Measurements from ENCODE around the gene CDH16.
"Not testable (repeated sequence)": the region's sequence is repeated elsewhere in the genome, so short reads cannot be mapped to it uniquely, and the experiment has no call there.

The CDH16 gene

DNA sequence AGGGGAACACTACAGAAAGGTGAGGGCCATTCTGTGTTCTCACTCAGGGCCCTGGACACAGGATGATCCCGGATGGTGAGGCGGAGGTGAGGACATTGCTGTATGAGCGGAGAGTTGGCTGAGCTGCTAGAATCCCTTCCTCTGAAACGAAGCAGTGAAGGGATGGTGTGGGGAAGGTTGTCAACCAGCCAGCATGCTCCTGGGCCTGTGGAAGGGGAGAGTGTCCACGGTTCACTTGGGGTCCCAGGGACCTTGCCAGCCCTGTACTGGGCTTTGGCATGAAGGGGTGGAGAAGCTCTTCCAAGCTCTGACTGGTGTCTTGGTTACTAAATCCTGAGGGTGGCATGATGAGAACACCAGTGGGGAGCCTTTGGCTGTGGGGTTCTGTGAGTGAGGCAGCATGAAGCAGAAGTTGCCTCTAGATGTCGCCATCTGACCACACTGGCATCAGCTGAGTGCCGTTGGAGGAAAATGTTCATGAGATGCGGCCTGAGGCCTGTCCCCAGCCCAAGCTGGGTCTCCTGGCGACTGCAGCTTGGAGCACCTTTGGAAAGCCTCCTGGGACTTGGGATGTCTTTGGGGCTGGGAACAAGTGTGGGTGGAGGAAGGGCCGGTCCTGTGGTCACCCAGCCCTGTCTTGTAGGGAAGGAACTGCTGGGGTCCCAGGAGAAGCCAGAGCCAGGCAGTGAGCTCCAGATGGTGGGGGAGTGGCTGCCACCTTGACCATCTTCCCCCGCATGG lies 23.6 kb downstream of the CDH16 start:
- peak; percentile 24 for DNase-seq

DNA sequence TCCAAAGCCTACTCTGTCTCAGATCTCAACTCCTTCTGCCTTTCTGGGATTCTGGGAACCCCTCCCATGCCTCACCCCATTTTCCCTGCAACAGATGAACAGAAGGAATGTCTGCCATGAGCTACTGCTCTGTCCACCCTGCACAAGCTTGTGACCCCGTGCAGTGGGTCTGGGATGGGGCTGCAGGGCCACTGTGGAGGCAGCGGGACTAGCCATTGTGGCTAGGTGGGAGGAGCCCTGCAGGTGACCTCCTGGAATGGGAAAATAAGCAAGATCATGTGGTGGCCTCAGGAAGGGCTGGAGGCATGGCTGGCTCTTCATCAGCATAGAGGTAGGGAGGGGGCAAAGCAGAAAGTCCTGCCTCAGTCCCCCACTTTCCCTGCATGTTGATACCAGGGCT lies 24.6 kb downstream of the CDH16 start:
- no peak for DNase-seq

DNA sequence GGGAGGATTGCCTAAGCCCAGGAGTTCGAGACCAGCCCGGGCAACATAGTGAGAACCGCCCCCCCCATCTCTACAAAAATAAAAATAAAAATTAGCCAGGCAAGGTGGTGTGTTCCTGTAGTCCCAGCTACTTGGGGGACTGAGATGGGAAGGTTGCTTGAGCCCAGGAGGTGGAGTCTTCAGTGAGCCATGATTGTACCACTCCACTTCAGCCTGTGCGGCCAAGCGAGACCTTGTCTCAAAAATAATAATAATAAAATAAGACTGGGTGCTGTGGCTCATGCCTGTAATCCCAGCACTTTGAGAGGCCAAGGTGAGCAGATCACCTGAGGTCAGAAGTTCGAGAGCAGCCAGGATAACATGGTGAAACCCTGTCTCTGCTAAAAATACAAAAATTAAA lies 26.9 kb downstream of the CDH16 start:
- no peak for DNase-seq

DNA sequence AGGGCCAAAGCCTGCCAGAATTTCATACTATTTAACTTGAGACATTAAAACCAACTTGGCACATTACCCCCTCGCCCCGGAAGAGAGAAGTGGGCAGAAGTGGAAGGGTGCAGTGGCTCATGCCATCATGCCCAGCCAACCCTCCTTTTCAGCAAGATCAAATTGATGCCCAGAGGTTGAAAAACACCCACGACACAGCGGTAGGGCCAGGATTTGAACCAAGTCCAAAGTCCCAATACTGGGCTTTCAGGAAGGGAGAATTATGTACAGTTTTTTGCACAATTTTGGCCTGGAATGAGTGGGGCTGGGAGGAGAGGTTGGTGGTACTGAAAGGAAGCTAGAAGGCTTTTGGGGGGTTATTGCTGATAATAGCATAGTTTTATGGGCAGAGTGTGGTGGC lies 27.3 kb downstream of the CDH16 start:
- DNase-seq = no peak

DNA sequence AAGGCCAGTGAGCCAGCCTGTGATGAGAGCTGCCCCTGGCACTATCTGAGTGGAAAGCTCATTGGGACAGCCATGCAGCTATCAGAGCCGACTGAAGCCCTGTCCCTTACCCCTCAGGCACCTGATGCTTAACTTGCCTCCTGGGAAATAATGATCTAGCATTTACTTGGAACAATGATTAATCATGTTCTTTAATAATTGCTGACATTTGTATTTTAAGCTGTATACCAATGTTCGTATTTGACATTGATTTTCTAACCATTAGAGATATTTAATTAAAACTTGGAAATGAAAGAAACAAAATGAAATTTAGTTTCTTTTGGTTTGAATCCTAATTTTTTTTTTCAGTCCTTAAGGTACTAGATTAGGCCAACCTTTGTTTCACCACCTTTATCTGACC lies 27.9 kb downstream of the CDH16 start:
- DNase-seq = no peak

DNA sequence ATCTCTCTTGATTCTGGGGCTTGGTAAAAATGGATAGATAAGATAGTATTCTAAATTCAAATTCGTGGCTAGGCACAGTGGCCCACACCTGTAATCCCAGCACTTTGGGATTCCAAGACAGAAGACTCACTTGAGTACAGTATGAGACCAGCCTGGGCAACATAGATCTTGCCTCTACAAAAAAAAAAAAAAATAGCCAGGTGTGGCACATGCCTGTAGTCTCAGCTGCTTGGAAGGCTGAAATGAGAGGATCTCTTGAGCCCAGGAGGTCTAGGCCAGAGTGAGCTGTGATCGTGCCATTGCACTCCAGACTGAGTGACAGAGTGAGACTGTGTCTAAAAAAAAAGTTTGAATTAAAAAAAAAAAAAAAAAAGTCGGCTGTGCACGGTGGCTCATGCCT lies 29.1 kb downstream of the CDH16 start:
- no peak for DNase-seq

DNA sequence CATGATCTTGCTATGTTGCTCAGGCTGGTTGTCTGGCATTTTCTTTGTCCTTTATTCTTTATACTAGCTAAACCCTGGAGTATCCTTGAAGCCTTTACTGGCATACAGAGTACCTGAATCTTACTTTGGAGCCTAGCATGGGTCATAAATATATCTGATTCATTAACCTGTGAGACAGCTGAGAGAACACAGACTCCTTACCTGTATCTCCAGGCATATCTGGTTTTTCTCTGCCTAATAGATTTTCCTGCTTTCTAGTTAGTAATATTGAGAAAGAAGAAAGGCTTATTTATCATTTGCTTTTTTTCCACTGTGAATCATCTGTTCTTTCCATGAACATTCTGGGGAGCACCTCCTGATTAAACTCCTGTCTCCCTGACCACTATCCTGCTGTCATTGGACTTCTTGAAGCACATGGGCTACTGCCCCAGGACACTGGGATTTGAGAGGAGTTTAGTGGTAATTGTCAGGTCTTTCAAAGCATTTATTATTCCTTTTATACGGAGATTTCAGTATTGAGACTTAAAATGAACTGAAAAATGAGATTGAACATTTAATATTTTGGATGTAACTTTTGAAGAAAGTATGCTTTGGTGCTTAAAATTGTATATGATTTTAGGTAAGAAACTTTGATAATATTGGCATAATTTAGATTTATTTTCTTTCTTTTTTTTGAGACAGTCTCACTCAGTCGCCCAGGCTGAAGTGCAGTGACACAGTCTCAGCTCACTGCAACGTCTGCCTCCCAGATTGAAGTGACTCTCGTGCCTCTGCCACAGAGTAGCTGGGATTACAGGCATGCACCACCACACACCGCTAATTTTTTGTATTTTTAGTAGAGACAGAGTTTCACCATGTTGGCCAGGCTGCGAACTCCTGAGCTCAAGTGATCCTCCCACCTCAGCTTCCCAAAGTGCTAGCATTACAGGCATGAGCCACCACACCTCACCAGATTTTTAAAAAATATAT lies 29.8 kb downstream of the CDH16 start:
- DNase-seq = no peak

DNA sequence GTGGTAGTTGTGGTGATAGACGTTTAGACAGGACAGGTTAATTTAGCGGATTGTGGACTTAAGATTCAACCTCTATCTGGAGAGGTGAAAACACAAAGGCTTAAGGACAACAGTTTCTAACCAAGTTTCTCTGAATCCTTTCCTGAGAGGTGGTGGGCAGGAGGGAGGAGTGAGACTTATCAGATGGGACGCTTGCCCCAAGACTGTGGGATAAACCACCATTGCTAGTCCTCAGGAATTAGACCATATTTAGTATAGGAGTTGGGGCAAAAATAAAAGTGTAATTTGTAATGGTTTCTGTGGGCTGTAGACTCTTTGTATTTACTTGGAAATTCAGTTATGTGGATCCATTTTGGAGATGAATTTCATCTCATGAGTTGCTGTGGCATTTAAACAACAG lies 31.8 kb downstream of the CDH16 start:
- DNase-seq = no peak

DNA sequence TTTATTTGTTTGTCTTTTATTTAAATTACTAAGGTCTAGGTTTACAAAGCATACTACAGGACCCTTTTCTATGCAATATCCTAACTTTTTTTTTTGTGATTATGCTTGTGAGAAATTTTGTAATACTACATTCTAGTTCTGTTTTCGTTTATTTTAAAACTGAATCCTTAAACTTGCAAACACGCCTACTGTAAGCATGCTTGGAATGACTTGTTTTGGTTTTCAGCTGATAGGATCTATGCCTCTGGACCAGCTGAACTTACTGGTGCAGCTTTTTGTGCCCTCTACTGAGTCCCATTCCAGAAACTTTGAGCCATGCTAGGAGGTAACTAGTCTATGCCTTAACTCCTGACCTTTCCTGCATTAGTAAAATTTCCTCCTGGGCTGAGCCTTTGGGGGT lies 32.4 kb downstream of the CDH16 start:
- no peak for DNase-seq

DNA sequence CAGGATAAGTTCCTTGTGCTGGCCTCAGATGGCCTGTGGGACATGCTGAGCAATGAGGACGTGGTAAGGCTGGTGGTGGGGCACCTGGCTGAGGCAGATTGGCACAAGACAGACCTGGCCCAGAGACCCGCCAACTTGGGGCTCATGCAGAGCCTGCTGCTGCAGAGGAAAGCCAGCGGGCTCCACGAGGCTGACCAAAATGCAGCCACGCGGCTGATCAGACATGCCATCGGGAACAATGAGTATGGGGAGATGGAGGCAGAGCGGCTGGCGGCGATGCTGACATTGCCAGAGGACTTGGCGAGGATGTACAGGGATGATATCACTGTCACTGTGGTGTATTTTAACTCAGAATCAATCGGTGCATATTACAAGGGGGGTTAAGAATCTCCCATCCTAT lies 33.2 kb downstream of the CDH16 start:
- DNase-seq = no peak

DNA sequence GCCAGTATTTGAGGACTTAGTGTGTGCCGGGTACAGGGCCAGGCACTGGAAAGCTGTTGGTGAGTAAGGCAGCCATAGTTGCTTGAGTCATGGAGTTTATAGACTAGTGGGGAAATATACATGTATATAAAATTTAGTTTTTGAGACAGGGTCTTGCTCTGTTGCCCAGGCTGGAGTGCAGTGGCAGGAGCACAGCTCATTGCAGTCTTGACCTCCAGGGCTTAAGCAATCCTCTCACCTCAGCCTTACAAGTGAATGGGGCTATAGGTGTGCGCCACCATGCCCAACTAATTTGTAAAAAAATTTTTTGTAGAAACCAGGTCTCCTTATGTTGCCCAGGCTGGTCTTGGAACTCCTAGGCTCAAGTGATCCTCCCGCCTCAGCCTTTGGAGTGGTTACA lies 36.0 kb downstream of the CDH16 start:
- no peak for DNase-seq

DNA sequence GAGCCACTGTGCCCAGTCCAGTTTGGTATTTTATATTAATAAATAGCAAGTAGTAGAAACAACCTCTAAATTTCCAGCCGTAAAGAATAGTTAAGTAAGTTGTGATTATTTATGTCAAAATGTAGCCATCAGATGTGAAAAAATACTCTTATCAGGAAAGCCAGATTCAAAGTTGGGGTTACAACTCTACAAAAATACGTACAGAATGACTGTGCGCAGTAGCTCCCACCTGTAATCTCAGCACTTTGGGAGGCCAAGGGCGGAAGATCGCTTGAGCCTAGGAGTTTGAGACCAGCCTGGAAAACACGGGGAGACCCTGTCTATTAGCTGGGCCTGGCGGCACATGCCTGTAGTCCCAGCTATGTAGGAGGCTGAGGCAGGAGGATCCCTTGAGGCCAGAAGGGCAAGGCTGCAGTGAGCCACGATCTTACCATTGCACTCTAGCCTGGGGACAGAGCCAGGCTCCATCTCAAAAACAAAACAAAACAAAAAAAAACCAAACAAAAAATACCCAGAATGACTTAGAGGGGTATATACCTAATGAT lies 36.6 kb downstream of the CDH16 start:
- no peak for DNase-seq

DNA sequence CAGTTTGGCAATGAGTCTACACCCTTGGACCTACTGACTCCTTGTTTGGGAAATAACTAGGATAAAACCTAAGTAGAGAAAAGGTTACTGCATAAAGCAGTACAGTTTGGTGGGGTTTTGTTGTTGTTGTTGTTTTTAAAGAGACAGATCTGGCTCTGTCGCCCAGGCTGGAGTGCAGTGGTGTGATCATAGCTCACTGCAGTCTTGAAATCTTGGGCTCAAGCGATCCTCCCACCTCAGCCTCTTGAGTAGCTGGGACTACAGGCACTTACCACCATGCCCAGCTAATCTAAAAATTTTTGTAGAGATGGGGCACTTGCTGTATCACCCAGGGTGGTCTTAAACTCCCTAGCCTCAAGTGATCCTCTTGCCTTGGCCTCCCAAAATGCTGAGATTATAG lies 37.1 kb downstream of the CDH16 start:
- DNase-seq = no peak

DNA sequence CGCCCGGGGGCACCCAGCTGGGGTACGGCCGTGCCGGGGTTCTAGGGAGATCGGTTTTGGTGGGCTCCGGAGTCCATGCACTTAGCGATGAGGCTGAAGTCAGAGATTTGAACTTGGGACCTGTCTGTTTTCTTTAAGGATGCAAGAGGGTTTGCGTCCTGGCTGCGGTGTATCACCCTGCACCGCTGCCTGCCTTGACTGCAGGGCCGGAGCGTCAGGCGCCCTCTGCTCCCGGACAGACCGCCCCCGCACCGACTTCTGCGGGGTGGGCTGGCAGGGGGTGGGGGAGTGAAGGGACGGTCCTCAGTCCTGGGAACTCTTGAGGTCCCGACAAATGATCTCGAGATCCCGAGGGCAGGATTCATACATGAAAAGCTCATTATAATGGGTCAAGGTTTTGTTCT lies 37.7 kb downstream of the CDH16 start:
- DNase-seq = no peak

DNA sequence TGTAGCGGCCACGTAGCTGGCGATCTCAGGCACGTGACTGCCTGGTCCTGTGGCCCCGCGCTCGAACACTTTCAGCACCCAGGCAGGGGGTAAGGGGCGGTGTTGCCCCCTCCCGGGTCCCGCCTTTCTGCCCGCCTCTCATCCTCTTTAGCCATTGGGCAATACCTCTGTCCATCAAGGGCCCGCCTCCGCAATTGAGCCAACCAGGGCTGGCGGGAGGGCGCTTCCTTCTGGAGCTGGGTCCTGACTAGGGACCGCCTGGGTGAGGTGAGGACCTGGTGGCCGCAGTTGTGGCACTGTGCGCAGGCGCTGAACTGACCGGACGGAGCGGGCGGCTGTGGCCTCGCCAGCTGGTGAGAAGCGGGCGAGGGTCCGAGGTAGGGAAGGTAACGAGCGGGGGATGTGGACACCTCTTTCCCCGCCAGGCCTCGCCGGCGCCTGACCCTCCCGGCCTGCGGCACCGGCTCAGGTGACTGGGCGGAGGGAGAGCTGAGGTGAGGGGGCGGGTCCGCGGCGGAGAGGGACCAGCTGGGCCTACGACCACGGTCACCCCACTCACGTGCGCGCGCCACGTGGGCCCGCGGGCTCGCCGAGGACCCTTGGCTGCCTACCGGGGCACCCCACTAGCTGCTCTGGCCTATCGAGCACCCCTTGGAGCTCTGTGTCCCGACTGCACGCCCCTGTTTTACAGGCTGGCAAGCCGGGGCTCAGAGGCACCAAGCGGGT lies 38.2 kb downstream of the CDH16 start, which contains the start of gene PDP2:
TSS of gene PDP2 (plus strand) at position 228 of the 726 bp plus-strand sequence. CDS start 3,770 bp downstream, outside the sequence.
- DNase-seq = peak; percentile 66

DNA sequence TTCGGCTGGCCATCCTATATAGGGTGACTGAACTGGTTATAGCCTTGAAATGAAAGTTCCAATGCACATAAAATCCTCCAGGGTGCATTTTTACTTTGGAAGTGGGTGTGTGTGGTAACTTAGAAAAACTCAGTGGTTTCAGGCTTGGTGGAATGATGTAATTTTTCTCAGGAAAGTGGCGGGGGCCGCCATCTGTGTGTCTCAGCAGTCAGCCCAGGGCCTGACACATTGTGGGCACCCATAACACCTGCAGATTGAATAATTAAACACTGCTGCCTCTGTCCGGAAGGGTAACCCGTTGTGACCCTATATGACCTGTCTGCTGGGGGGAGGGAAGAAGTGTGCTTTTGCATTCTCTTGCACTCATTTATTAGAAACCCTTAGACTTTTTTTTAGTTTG lies 40.6 kb downstream of the CDH16 start:
- DNase-seq = no peak

DNA sequence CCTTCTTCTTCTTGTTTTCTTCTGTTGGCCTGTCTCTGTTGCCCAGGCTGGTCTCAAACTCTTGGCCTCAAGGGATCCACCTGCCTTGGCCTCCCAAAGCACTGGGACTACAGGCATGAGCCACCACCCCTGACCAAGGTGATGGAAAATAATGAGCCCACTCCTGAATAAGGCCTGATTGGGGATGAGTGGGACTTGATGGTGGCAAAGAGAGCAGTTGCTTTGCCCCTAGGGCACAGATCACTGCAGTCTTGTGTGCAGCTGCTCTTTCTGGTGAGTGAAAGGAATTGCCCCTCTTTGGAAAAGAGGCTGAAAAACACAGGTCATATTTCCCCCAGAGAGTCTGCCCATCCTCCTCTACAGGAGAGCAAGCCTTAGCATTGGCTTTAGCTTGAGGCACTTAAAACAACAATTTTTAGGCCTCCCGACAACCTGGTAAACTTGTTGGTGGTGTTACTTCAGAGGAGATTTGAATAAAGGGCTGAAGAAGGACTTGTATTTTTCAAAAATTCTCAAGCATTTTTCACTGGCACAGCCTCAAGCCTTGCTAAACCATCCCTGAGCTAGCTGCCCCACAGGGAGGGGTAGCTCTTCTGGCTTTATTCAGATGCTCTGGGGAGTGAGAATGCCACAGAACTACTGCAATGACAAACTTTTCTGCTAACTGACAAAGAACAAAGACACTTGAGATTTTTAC lies 44.5 kb downstream of the CDH16 start:
- peak; percentile 13 for DNase-seq

DNA sequence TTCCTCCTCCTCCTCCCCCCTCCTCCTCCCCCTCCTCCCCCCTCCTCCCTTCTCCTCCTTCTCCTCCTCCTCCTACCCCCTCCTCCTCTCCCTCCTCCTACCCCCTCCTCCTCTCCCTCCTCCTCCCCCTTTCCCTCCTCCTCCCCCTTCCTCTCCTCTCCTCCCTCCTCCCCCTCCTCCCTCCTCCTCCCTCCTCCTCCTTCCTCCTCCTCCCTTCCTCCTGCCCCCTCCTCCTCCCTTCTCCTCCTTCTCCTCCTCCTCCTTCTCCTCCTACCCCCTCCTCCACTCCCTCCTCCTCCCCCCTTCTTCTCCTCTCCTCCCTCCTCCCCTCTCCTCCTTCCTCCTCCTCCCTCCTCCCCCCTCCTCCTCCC lies 45.0 kb downstream of the CDH16 start:
- no peak for DNase-seq

DNA sequence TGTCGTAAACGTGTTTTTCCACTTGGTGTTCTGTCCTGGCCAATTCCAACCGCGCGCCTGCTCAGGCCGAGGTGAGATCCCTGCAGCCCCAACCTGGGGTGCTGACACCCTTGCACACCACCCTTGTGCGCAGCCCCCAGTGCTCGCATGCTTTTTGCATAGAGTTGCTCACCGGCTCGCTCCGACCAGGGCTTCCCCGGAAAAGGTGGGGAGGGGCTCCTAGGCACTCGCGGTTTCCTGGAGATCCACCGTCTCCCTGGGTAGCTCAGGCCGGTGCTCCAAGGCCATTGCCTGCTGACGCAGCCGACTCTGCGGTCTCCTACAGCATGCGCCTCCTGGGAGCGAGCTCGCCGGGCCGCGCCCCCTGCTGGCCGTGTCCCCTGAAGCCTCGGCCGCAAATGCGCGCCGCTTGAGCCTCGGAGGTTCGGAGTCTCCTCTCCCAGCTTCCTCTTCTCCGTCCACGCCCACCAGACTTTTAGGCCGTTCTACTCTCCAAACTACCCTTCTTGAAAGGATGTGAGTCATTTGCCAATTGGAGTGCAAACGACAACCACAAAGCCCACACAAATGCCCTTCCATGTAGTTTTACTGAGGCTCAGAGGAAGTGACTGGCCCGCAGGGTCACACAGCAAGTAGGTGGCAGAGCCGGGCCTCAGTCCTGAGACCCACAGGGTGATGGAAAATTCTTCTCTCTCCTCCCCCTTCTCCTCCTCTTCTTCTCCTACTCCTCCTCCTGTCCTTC lies 45.6 kb downstream of the CDH16 start:
- peak; percentile 47 for DNase-seq

DNA sequence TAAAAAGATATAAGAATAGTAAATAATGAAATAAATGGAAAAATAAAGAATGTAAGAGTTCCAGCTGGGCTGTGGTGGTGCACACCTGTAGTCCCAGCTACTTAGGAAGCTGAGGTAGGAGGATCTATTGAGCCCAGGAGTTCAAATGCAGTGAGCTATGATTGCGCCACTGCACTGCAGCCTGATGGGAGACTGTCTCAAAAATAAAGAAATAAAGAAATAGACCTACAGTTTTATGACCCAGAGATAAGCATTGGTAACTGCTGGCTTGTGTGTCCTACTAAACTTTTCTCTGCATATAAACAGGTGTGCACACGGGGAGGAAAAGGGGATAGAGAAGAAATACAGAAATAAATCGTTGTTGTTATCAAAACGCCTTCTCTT lies 46.1 kb downstream of the CDH16 start:
- DNase-seq = no peak

DNA sequence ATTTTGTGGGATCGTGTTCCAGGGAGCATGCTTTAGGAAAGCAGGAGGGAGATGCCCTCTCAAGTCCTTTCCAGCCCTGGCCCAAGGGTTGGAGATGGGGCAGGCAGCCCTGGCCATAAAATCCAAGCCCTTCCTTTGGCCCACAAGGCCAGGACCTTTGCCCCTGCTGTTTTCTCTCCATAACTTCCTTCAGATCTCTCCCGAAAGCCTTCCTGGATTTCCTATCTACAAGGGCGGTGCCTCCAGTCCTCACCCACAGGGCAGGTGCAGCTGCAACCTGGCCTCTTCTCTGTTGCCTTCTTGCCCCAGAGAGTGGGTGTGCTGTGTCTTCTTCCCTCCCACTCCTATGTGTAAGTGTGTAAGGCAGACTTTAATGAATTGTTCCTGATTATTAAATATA lies 46.8 kb downstream of the CDH16 start:
- no peak for DNase-seq

DNA sequence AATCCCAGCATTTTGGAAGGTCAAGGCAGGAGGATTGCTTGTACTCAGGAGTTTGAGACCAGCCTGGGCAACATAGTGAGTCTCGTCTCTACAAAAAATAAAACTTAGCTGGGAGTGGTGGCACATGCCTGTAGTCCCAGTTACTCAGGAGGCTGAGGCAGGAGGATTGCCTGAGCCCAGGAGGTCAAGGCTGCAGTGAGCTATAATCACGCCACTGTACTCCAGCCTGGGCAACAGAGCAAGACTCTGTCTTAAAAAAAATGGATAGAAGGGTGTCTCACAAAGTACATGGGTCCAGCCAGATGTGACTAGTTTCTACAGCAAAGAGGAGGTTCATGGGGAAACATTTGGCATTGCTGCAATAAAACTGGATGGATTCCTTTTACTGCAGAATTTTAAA lies 47.3 kb downstream of the CDH16 start:
- DNase-seq = not testable (repeated sequence)

All from DMS79 treated with DMSO at 0.1 percent for 48 hours (cell line).